GM12878 (cell line): ENCODE results near the gene DNASE2. TPM values are rescaled to one million over a fixed set of nuclear protein-coding genes. Genes with fewer than 3 reads are reported as not detected.
A peak's percentile ranks its signal among the peaks of the same experiment; 100 is the strongest.

Experiments
- ATAC-seq: fragments of 200-7000 bp; cut with Tn5 transposase; 3 replicates; pipeline ENCODE4 v1.9.1; 2020; ENCODE audit warnings: mild to moderate bottlenecking, moderate library complexity
- BruUV-seq: library from RNA; stranded (reverse); fragments of 400-500 nt; replicated peaks from 2 replicates; lab custom pipeline; 2021; lab: Mats Ljungman, UMichigan
- CTCF ChIA-PET: fragments of 300-600 bp; sonication (Branson Sonifier 250); formaldehyde crosslinking; extraction: SDS; loops from one replicate; lab custom pipeline; 2021; ENCODE audit warnings: inconsistent platforms; lab: Yijun Ruan, JAX
- POLR2A ChIA-PET: fragments of 350-600 bp; formaldehyde crosslinking; extraction: SDS; loops from one replicate; lab custom pipeline; 2021; ENCODE audit warnings: inconsistent platforms; lab: Charles Lee
- RAD21 ChIA-PET: fragments of 300-600 bp; sonication (Branson Sonifier 250); formaldehyde crosslinking; loops from one replicate; lab custom pipeline; 2023; ENCODE audit warnings: antibody characterized with exemption; ENCODE audit not compliant: unreplicated experiment; lab: Charles Lee
- SMC1A ChIA-PET: fragments of 300-600 bp; sonication (Branson Sonifier 250); formaldehyde crosslinking; loops from one replicate; lab custom pipeline; 2023; ENCODE audit not compliant: unreplicated experiment, uncharacterized antibody; lab: Charles Lee
- DNase-seq: peaks from one replicate; pipeline ENCODE4 v3.0.0-alpha.2; 2011; ENCODE audit warnings: low read depth, low spot score
- FAIRE-seq: peaks from 3 replicates; lab custom pipeline; 2011; peaks lifted over from hg19 to GRCh38; lab: Jason Lieb, UNC
- H2AFZ ChIP-seq: 2 replicates; pipeline ENCODE4 v1.6.0; 2011; ENCODE audit warnings: low read depth, low read length, control low read depth; ENCODE audit not compliant: control insufficient read depth
- H3K27ac ChIP-seq: 2 replicates; pipeline ENCODE4 v1.5.1; 2011; ENCODE audit warnings: control low read depth; ENCODE audit not compliant: control insufficient read depth, insufficient read depth
- H3K27me3 ChIP-seq, 2 experiments: replicated peaks in 1 of 2; 2 replicates each; pipeline versions ENCODE4 v1.6.0 to v1.6.1; 2011; ENCODE audit warnings: low read length in 1 of 2; ENCODE audit not compliant: control insufficient read depth in 2 of 2, insufficient read depth in 2 of 2
- H3K36me3 ChIP-seq, 2 experiments: 2 replicates each; pipeline ENCODE4 v1.5.1; 2011; ENCODE audit warnings: low read length in 1 of 2; ENCODE audit not compliant: control insufficient read depth in 2 of 2, insufficient read depth in 2 of 2
- H3K4me1 ChIP-seq: 2 replicates; pipeline ENCODE4 v1.6.1; 2011; ENCODE audit warnings: mild to moderate bottlenecking, low read length, moderate library complexity, mixed read lengths; ENCODE audit not compliant: control insufficient read depth, insufficient read depth
- H3K4me2 ChIP-seq: 2 replicates; pipeline ENCODE4 v1.6.0; 2011; ENCODE audit warnings: control low read depth; ENCODE audit not compliant: control insufficient read depth, insufficient read depth
- H3K4me3 ChIP-seq: fragments of 200-600 bp; sonication (generic); 2 replicates; pipeline ENCODE4 v1.5.1; 2016
- H3K79me2 ChIP-seq: 2 replicates; pipeline ENCODE4 v1.6.0; 2011; ENCODE audit warnings: low read length; ENCODE audit not compliant: control insufficient read depth, insufficient read depth
- H3K9ac ChIP-seq: 2 replicates; pipeline ENCODE4 v1.8.0; 2011; ENCODE audit warnings: low read length, control low read depth, mixed read lengths; ENCODE audit not compliant: control insufficient read depth, insufficient read depth
- H3K9me3 ChIP-seq: replicated peaks from 3 replicates; pipeline ENCODE4 v1.5.1; 2011; ENCODE audit warnings: mild to moderate bottlenecking, low read length; ENCODE audit not compliant: control insufficient read depth, insufficient read depth
- H4K20me1 ChIP-seq: 2 replicates; pipeline ENCODE4 v1.6.0; 2011; ENCODE audit not compliant: control insufficient read depth, insufficient read depth
- ATF2 ChIP-seq: IDR thresholded peaks from 2 replicates; pipeline ENCODE4 v1.6.1; 2012; ENCODE audit warnings: low read length, inconsistent platforms
- BHLHE40 ChIP-seq, 2 experiments: fragments of 450-650 bp in 1 of 2; IDR thresholded peaks; 2 replicates each; pipeline ENCODE4 v1.6.1; 2011 to 2017; ENCODE audit warnings: low read depth in 2 of 2, borderline replicate concordance in 1 of 2, improper control_type of control experiment in 1 of 2, low read length in 1 of 2, mild to moderate bottlenecking in 1 of 2
- CEBPB ChIP-seq, 2 experiments: fragments of 150-350 bp in 1 of 2; IDR thresholded peaks; 2 replicates each; pipeline ENCODE4 v1.6.1; 2012 to 2014; ENCODE audit warnings: low read depth in 2 of 2, low read length in 2 of 2, borderline replicate concordance in 1 of 2, inconsistent platforms in 1 of 2
- EGR1 ChIP-seq, 2 experiments: IDR thresholded peaks; 1 replicate in 1 of 2; 2 replicates in 1 of 2; pipeline ENCODE4 v1.6.1; 2011 to 2012; ENCODE audit warnings: low read depth in 2 of 2, low read length in 2 of 2, borderline replicate concordance in 1 of 2, mild to moderate bottlenecking in 1 of 2, moderate library complexity in 1 of 2
- EZH2 ChIP-seq: IDR thresholded peaks from 2 replicates; pipeline ENCODE4 v1.6.1; 2012; ENCODE audit warnings: low read depth, mild to moderate bottlenecking, control low read depth, inconsistent platforms, low read length, borderline replicate concordance; ENCODE audit not compliant: control insufficient read depth
- HDAC2 ChIP-seq: fragments of 200-600 bp; sonication (generic); IDR thresholded peaks from 2 replicates; pipeline ENCODE4 v1.6.1; 2017
- IKZF1 ChIP-seq: fragments of 450-650 bp; conservative IDR thresholded peaks from 2 replicates; pipeline ENCODE4 v1.6.1; 2017; ENCODE audit warnings: antibody characterized with exemption, mild to moderate bottlenecking
- NR2F1 ChIP-seq: fragments of 450-650 bp; conservative IDR thresholded peaks from 2 replicates; pipeline ENCODE4 v1.6.1; 2017; ENCODE audit warnings: mild to moderate bottlenecking
- SMARCA5 ChIP-seq: fragments of 450-650 bp; IDR thresholded peaks from 2 replicates; pipeline ENCODE4 v1.6.1; 2017; ENCODE audit warnings: mild to moderate bottlenecking
- SREBF2 ChIP-seq: IDR thresholded peaks from 2 replicates; pipeline ENCODE4 v1.6.1; 2012; ENCODE audit warnings: mild to moderate bottlenecking, low read length
- YY1 ChIP-seq: IDR thresholded peaks from 2 replicates; pipeline ENCODE4 v1.6.1; 2011; ENCODE audit warnings: low read depth, mild to moderate bottlenecking, low read length
- ZBTB11 ChIP-seq: fragments of 450-650 bp; formaldehyde crosslinking; IDR thresholded peaks from 2 replicates; pipeline ENCODE4 v1.5.0; 2022; ENCODE audit warnings: mild to moderate bottlenecking, missing genetic modification characterization
- WGBS: methylation state at CpG from one replicate; pipeline ENCODE4 v1.1.6; 2016; ENCODE audit warnings: low lambda C conversion rate; ENCODE audit not compliant: insufficient replicate concordance, insufficient coverage; ENCODE audit errors: missing lambda C conversion rate; 5-methylcytosine and 5-hydroxymethylcytosine counted together
- in situ Hi-C: fragments of 300-500 bp; cut with MboI; formaldehyde crosslinking; loops from 9 replicates; pipeline ENCODE4 v1.14.3; 2018; ENCODE audit warnings: mixed read lengths
- intact Hi-C: fragments of 100-400 bp; cut with micrococcal nuclease; formaldehyde crosslinking; loops from one replicate; pipeline ENCODE4 v1.14.2; 2022; ENCODE audit not compliant: unreplicated experiment
- polyA plus RNA-seq, 11 experiments: library from polyadenylated mRNA; depleted of rRNA in 4 of 11; unstranded in 6 of 11; stranded (reverse) in 5 of 11; fragments of >200 nt; fragmentation: Nextera tagmentation in 4 of 11; fragmentation: Illumina TruSeq in 1 of 11; extraction: Ambion mirVana in 4 of 11; extraction: Trizol in 1 of 11; gene quantifications; 1 replicate in 1 of 11; 2 replicates in 10 of 11; pipeline versions ENCODE4 v1.2.1 to v1.2.3, GENCODE V29; 2011 to 2016; ENCODE audit warnings: inconsistent platforms in 2 of 11, missing spikeins in 2 of 11, low read depth in 1 of 11
- total RNA-seq, 4 experiments: library from RNA; depleted of rRNA in 3 of 4; stranded (reverse); fragments of >200 nt in 3 of 4; fragmentation: Illumina TruSeq in 1 of 4; extraction: Trizol in 1 of 4; gene quantifications; 2 replicates each; pipeline versions ENCODE4 v1.2.1 to v1.2.3, GENCODE V29; 2013 to 2021
- TF ChIP-seq, protein P1 (sequence below): fragments of 450-650 bp; IDR thresholded peaks from 2 replicates; pipeline ENCODE4 v1.6.1; 2016; ENCODE audit warnings: mild to moderate bottlenecking

DNASE2 gene
- total and polyA plus RNA-seq, 10 of the 15 experiments (the other 5 are each of a cell fraction or from before 2014, with no cell fraction given), result 4.9 to 32.1 (median 22.0) TPM

DNA sequence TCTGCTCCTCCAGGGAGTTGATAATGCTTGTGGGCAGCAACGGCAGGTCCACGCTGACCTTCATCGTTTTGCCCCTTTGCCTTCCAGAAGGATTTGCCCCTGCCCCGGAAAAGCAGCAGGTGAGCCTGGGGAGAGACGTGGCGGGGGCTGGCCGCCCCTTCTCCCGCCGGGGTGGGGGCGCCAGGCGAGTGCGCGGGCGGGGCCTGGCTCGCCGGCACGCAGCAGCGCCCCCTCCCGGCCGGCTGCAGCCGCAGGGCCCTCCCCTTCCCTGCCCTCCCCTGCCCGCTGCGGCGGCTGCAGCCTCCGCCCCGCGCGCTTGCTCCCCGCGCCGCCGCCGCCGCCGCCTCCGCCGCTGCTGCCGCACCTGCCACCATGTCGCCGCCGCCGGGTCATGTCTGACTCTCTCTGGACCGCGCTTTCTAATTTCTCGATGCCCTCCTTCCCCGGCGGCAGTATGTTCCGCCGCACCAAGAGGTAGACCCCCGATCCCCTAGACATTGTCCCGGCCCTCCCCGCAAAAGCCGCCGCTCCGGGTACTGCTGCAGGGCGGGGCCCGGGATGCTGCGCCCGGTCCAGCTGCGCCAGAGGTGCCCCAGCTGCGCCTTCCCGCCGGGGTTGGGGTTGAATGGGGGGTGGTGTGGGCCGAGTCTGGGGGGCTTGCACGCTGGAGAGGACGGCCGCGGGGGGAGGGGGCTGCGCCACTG is 42.9 kb downstream of the DNASE2 start, which contains the start of gene MAST1 (continued):
- TF ChIP-seq EZH2, result no peak
- peak in 1 of 2 experiments; percentile 57; a peak in 2 of 4 replicates for TF ChIP-seq BHLHE40 (IDR thresholded peaks at IDR 0.05; ENCODE audit: borderline replicate concordance in 1 of 2, low read depth in 2 of 2, low read length in 1 of 2)
- TF ChIP-seq IKZF1, result peak; percentile 33; the same call in 1 of the 2 replicates
- TF ChIP-seq NR2F1, result 0 out of 2 replicates have a peak, but pooled peaks have one; percentile 24
- peak in 1 of 2 experiments; percentile 62; a peak in 1 of 3 replicates for TF ChIP-seq EGR1 (IDR thresholded peaks at IDR 0.05; ENCODE audit: borderline replicate concordance in 1 of 2, low read depth in 2 of 2, low read length in 2 of 2)
- peak; percentile 39; the same call in 1 of the 2 replicates for TF ChIP-seq YY1
- TF ChIP-seq SMARCA5, result no peak
- TF ChIP-seq CEBPB (IDR thresholded peaks at IDR 0.05; ENCODE audit: borderline replicate concordance in 1 of 2, low read depth in 2 of 2, low read length in 2 of 2), result no peak

- Histone ChIP-seq H2AFZ (no peak overlapping the region), H3K9ac (no peak overlapping the region), H3K9me3 (no peaks in the 10 kb centered on the region; the same call in none of the 3 replicates), H3K36me3 (no peaks in the 10 kb centered on the region), H3K79me2 (no peaks in the 10 kb centered on the region), H3K4me2 (no peak overlapping the region), H3K27ac (no peak overlapping the region), H3K4me3 (no peak overlapping the region), H4K20me1 (no peaks in the 10 kb centered on the region; the same call in 1 of the 2 replicates), H3K27me3 (peaks cover 10 to 46% of the 10 kb centered on the region in 2 experiments), H3K4me1 (peaks cover 7% of the 10 kb centered on the region; the same call in 1 of the 2 replicates)
- no peak for DNase-seq
- in situ Hi-C loops (no loop called here), intact Hi-C loops (no loop called here)
- ChIA-PET POLR2A (interaction anchor here (1.2 kb wide), 1 partner anchor 43 kb away, joined by 3 read pairs; no protein-coding TSS in a partner anchor), CTCF (interaction anchor here (0.8 to 1.6 kb wide), 10 partner anchors 9 to 80 kb away, joined by 3 to 12 read pairs (median 4); partner anchors contain the start of genes PRDX2 and THSD8), RAD21 (interaction anchor here (1.4 kb wide), 1 partner anchor 59 kb away, joined by 3 read pairs; no protein-coding TSS in a partner anchor), SMC1A (interaction anchor here (0.7 to 0.8 kb wide), 2 partner anchors 41 to 128 kb away, joined by 3 to 4 read pairs; no protein-coding TSS in a partner anchor)
- FAIRE-seq, result no peak
- BruUV-seq, result no TSS peak
- ATAC-seq, result no peak
- 49% methylated on average over 4 of the region's 4 CpGs for WGBS
- TF ChIP-seq ATF2, result no peak
- no peak for TF ChIP-seq ZBTB11 (CRISPR knock-in tag)
- TF ChIP-seq SREBF2, result no peak
- no peak for TF ChIP-seq HDAC2
- TF ChIP-seq, protein P1, sequence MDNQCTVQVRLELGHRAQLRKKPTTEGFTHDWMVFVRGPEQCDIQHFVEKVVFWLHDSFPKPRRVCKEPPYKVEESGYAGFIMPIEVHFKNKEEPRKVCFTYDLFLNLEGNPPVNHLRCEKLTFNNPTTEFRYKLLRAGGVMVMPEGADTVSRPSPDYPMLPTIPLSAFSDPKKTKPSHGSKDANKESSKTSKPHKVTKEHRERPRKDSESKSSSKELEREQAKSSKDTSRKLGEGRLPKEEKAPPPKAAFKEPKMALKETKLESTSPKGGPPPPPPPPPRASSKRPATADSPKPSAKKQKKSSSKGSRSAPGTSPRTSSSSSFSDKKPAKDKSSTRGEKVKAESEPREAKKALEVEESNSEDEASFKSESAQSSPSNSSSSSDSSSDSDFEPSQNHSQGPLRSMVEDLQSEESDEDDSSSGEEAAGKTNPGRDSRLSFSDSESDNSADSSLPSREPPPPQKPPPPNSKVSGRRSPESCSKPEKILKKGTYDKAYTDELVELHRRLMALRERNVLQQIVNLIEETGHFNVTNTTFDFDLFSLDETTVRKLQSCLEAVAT, result no peak
These were observed 44.0 kb downstream of the DNASE2 start for GRCh38 chr19:12837225-12837624.
